ENCODE data around the gene REXO1. TPM values are rescaled to one million over a fixed set of nuclear protein-coding genes. Genes with fewer than 3 reads are reported as not detected.

The REXO1 gene
- total and polyA plus RNA-seq, 2 of the 13 experiments (the other 11 are each of a cell fraction or from before 2014, with no cell fraction given), result 5.0 to 11.2 TPM

DNA sequence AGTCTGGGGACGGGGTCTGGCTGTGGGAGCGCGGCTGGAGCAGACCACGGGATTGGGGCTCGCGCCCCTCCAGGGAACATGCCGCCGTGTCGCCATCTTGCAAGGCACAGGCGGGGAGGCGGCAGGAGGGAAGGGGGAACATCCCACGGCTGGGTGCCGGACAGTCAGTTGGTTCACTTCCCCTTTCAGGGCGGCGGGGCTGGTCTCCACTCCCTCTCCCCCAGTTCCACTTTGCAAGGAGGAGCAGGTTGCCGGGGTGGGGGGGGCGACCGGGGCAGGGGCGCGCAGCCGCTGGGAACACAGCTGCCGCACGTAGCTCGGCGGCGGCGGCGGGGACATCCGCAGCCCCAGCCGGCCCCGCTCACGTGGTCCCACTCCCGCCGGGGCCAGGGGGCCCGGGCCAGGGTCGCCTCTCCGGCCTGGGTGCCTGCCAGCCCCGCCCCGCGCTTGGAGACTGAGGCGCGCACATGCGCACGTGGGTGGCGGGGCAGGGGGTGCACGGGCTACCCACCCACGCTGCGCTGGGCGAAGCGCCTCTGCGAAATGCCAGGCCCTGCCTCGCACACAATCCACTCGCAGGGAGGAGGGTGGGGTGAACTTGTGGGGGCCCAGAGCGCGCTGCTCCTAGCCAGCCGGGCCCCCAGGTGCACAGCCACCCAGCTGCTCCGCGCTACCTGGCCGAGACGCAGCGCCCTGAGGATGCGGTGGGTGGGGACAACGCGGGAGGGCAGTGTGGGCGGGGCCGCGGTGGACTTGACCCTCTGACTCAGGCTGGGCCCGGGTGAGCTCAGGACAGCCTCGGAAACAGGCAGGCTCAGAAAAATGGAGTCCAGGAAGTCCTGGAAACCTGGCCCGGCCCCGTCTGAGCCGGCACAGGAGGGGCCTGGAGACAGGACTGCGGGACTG, 8.7 kb upstream of the REXO1 start (continued):
- TF ChIP-seq HIC2 (CRISPR knock-in tag; IDR thresholded peaks at IDR 0.05; ENCODE audit: low read depth) (no peak), HNRNPL (IDR thresholded peaks at IDR 0.05; ENCODE audit: low read depth, low read length) (0 out of 2 replicates have a peak, but pooled peaks have one; percentile 18), CEBPG (CRISPR knock-in tag; IDR thresholded peaks at IDR 0.05) (no peak), ZNF563 (CRISPR knock-in tag; IDR thresholded peaks at IDR 0.05) (no peak), ELF1 (CRISPR knock-in tag; IDR thresholded peaks at IDR 0.05) (peak; percentile 71), AGO2 (optimal IDR thresholded peaks at IDR 0.05; ENCODE audit: low read depth, low read length) (peak; percentile 61), RBFOX2 (IDR thresholded peaks at IDR 0.05; ENCODE audit: low read depth, low read length) (peak; percentile 60), ATF7-NPFF (CRISPR knock-in tag; IDR thresholded peaks at IDR 0.05; ENCODE audit: low read depth) (no peak), GABPB1 (CRISPR knock-in tag; IDR thresholded peaks at IDR 0.05) (peak; percentile 66), ZNF335 (CRISPR knock-in tag; IDR thresholded peaks at IDR 0.05) (peak; percentile 77; the same call in 1 of the 2 replicates), HDAC2 (CRISPR knock-in tag; IDR thresholded peaks at IDR 0.05) (0 out of 2 replicates have a peak, but pooled peaks have one; percentile 30), RXRB (CRISPR knock-in tag; IDR thresholded peaks at IDR 0.05; ENCODE audit: borderline replicate concordance) (peak; percentile 98), SMAD1 (CRISPR knock-in tag; IDR thresholded peaks at IDR 0.05; ENCODE audit: borderline replicate concordance, low read depth) (no peak), MAZ (IDR thresholded peaks at IDR 0.05; ENCODE audit: borderline replicate concordance, low read depth, low read length) (peak; percentile 18; the same call in 1 of the 2 replicates), MAZ (CRISPR knock-in tag; IDR thresholded peaks at IDR 0.05; ENCODE audit: low read depth) (no peak)
- TF ChIP-seq, protein P1, sequence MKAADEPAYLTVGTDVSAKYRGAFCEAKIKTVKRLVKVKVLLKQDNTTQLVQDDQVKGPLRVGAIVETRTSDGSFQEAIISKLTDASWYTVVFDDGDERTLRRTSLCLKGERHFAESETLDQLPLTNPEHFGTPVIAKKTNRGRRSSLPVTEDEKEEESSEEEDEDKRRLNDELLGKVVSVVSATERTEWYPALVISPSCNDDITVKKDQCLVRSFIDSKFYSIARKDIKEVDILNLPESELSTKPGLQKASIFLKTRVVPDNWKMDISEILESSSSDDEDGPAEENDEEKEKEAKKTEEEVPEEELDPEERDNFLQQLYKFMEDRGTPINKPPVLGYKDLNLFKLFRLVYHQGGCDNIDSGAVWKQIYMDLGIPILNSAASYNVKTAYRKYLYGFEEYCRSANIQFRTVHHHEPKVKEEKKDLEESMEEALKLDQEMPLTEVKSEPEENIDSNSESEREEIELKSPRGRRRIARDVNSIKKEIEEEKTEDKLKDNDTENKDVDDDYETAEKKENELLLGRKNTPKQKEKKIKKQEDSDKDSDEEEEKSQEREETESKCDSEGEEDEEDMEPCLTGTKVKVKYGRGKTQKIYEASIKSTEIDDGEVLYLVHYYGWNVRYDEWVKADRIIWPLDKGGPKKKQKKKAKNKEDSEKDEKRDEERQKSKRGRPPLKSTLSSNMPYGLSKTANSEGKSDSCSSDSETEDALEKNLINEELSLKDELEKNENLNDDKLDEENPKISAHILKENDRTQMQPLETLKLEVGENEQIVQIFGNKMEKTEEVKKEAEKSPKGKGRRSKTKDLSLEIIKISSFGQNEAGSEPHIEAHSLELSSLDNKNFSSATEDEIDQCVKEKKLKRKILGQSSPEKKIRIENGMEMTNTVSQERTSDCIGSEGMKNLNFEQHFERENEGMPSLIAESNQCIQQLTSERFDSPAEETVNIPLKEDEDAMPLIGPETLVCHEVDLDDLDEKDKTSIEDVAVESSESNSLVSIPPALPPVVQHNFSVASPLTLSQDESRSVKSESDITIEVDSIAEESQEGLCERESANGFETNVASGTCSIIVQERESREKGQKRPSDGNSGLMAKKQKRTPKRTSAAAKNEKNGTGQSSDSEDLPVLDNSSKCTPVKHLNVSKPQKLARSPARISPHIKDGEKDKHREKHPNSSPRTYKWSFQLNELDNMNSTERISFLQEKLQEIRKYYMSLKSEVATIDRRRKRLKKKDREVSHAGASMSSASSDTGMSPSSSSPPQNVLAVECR (CRISPR knock-in tag; IDR thresholded peaks at IDR 0.05; ENCODE audit: borderline replicate concordance), result peak; percentile 42; the same call in 1 of the 2 replicates
- TF ChIP-seq, protein P2, sequence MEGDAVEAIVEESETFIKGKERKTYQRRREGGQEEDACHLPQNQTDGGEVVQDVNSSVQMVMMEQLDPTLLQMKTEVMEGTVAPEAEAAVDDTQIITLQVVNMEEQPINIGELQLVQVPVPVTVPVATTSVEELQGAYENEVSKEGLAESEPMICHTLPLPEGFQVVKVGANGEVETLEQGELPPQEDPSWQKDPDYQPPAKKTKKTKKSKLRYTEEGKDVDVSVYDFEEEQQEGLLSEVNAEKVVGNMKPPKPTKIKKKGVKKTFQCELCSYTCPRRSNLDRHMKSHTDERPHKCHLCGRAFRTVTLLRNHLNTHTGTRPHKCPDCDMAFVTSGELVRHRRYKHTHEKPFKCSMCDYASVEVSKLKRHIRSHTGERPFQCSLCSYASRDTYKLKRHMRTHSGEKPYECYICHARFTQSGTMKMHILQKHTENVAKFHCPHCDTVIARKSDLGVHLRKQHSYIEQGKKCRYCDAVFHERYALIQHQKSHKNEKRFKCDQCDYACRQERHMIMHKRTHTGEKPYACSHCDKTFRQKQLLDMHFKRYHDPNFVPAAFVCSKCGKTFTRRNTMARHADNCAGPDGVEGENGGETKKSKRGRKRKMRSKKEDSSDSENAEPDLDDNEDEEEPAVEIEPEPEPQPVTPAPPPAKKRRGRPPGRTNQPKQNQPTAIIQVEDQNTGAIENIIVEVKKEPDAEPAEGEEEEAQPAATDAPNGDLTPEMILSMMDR (CRISPR knock-in tag; IDR thresholded peaks at IDR 0.05), result peak; percentile 24
- TF ChIP-seq, protein P3, sequence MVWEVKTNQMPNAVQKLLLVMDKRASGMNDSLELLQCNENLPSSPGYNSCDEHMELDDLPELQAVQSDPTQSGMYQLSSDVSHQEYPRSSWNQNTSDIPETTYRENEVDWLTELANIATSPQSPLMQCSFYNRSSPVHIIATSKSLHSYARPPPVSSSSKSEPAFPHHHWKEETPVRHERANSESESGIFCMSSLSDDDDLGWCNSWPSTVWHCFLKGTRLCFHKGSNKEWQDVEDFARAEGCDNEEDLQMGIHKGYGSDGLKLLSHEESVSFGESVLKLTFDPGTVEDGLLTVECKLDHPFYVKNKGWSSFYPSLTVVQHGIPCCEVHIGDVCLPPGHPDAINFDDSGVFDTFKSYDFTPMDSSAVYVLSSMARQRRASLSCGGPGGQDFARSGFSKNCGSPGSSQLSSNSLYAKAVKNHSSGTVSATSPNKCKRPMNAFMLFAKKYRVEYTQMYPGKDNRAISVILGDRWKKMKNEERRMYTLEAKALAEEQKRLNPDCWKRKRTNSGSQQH (CRISPR knock-in tag; IDR thresholded peaks at IDR 0.05; ENCODE audit: low read depth), result no peak

Data from HepG2 (cell line).